Neuronal stem cell (in vitro differentiated cells): ENCODE data around the gene HCAR3. TPM values are rescaled to one million over a fixed set of nuclear protein-coding genes. Genes with fewer than 3 reads are reported as not detected.
"Not testable (repeated sequence)": the region's sequence is repeated elsewhere in the genome, so short reads cannot be mapped to it uniquely, and the experiment has no call there.

Experiments used
- DNase-seq: peaks from one replicate; pipeline ENCODE4 v3.0.0-alpha.2; 2013; ENCODE audit warnings: low spot score
- H2AFZ ChIP-seq: one replicate; pipeline ENCODE4 v1.6.1; 2013; ENCODE audit warnings: mild to moderate bottlenecking, low read length, inconsistent platforms
- H2AK5ac ChIP-seq: 2 replicates; pipeline ENCODE4 v1.6.1; 2013; ENCODE audit warnings: low read depth, mild to moderate bottlenecking, inconsistent platforms, low read length, moderate library complexity, mixed read lengths
- H2BK120ac ChIP-seq: 2 replicates; pipeline ENCODE4 v1.6.1; 2013; ENCODE audit warnings: low read depth, mild to moderate bottlenecking, inconsistent platforms, low read length, moderate library complexity, mixed read lengths
- H2BK12ac ChIP-seq: one replicate; pipeline ENCODE4 v1.6.1; 2013; ENCODE audit warnings: low read length, inconsistent platforms
- H2BK15ac ChIP-seq: 2 replicates; pipeline ENCODE4 v1.6.1; 2013; ENCODE audit warnings: mild to moderate bottlenecking, low read length, inconsistent platforms, mixed read lengths
- H2BK5ac ChIP-seq: one replicate; pipeline ENCODE4 v1.6.1; 2013; ENCODE audit warnings: inconsistent platforms, mild to moderate bottlenecking, low read length, moderate library complexity
- H3K14ac ChIP-seq: one replicate; pipeline ENCODE4 v1.6.1; 2013; ENCODE audit warnings: low read length, inconsistent platforms
- H3K18ac ChIP-seq: 2 replicates; pipeline ENCODE4 v1.6.1; 2013; ENCODE audit warnings: low read length, inconsistent platforms
- H3K23ac ChIP-seq: 2 replicates; pipeline ENCODE4 v1.6.1; 2013; ENCODE audit warnings: low read depth, mild to moderate bottlenecking, mixed read lengths, low read length, inconsistent platforms; ENCODE audit not compliant: poor library complexity
- H3K27ac ChIP-seq: replicated peaks from 3 replicates; pipeline ENCODE4 v1.5.1; 2013; ENCODE audit warnings: low read length, inconsistent platforms
- H3K27me3 ChIP-seq, 3 experiments: 2 replicates each; pipeline ENCODE4 v1.6.1; 2013; ENCODE audit warnings: low read length in 3 of 3, mild to moderate bottlenecking in 2 of 3, inconsistent platforms in 1 of 3, low read depth in 1 of 3, mixed read lengths in 1 of 3, moderate library complexity in 1 of 3; ENCODE audit not compliant: control insufficient read depth in 3 of 3, insufficient read depth in 3 of 3
- H3K36me3 ChIP-seq, 2 donors: replicated peaks in 1 of 2; 2 replicates each; pipeline ENCODE4 v1.6.1; 2013; ENCODE audit warnings: low read length in 2 of 2; ENCODE audit not compliant: control insufficient read depth in 2 of 2, insufficient read depth in 2 of 2
- H3K4ac ChIP-seq: 2 replicates; pipeline ENCODE4 v1.6.1; 2013; ENCODE audit warnings: inconsistent platforms, mild to moderate bottlenecking, low read length, moderate library complexity
- H3K4me1 ChIP-seq, 2 donors: 1 replicate in 1 of 2; 2 replicates in 1 of 2; pipeline ENCODE4 v1.6.1; 2013; ENCODE audit warnings: low read length in 2 of 2, low read depth in 1 of 2; ENCODE audit not compliant: control insufficient read depth in 2 of 2, insufficient read depth in 1 of 2
- H3K4me2 ChIP-seq: one replicate; pipeline ENCODE4 v1.6.1; 2013; ENCODE audit warnings: mild to moderate bottlenecking, low read length, inconsistent platforms; ENCODE audit not compliant: insufficient read depth, poor library complexity, severe bottlenecking
- H3K4me3 ChIP-seq, 2 donors: 2 replicates each; pipeline ENCODE4 v1.5.1; 2013; ENCODE audit warnings: low read length in 2 of 2, mild to moderate bottlenecking in 2 of 2, inconsistent platforms in 1 of 2, moderate library complexity in 1 of 2
- H3K79me1 ChIP-seq: one replicate; pipeline ENCODE4 v1.6.1; 2013; ENCODE audit warnings: low read depth, mild to moderate bottlenecking, inconsistent platforms, low read length, moderate library complexity
- H3K9ac ChIP-seq: one replicate; pipeline ENCODE4 v1.6.1; 2013; ENCODE audit warnings: mild to moderate bottlenecking, low read depth, low read length, inconsistent platforms; ENCODE audit not compliant: poor library complexity
- H3K9me3 ChIP-seq, 2 donors: replicated peaks in 1 of 2; 2 replicates each; pipeline versions ENCODE3 to v1.6.1; 2013; ENCODE audit warnings: low read length in 2 of 2, mild to moderate bottlenecking in 2 of 2, inconsistent platforms in 1 of 2, low read depth in 1 of 2, mixed read lengths in 1 of 2, moderate library complexity in 1 of 2; ENCODE audit not compliant: control insufficient read depth in 2 of 2, insufficient read depth in 1 of 2
- H4K8ac ChIP-seq: one replicate; pipeline ENCODE4 v1.6.1; 2013; ENCODE audit warnings: low read depth, mild to moderate bottlenecking, inconsistent platforms, low read length, moderate library complexity
- H4K91ac ChIP-seq: one replicate; pipeline ENCODE4 v1.6.1; 2013; ENCODE audit warnings: low read length, low read depth, mild to moderate bottlenecking, inconsistent platforms; ENCODE audit not compliant: poor library complexity
- WGBS, 2 donors: extraction: QIAGEN DNeasy Blood & Tissue Kit; methylation state at CpG; one replicate each; pipeline ENCODE4 v1.1.7; 2013; ENCODE audit warnings: missing lambda C conversion rate in 2 of 2, mixed read lengths in 1 of 2; ENCODE audit not compliant: insufficient read length in 2 of 2, insufficient replicate concordance in 1 of 2; ENCODE audit errors: extremely low coverage in 2 of 2; 5-methylcytosine and 5-hydroxymethylcytosine counted together
- polyA plus RNA-seq, 2 experiments: library from polyadenylated mRNA; stranded (reverse); fragments of 200-250 nt; gene quantifications; one replicate each; pipeline ENCODE4 v1.2.3, GENCODE V29; 2013

HCAR3 gene
- not detected for polyA plus RNA-seq (2013, experiment 1 of 2)
- polyA plus RNA-seq (2013, experiment 2 of 2), result 0.01 TPM

- H2BK15ac ChIP-seq, DNase-seq, H3K36me3 ChIP-seq, H2BK12ac ChIP-seq, H3K79me1 ChIP-seq, H3K14ac ChIP-seq, H3K27me3 ChIP-seq, H3K4me1 ChIP-seq, H4K8ac ChIP-seq, H3K4me3 ChIP-seq, H2AFZ ChIP-seq, H3K4me2 ChIP-seq, H3K18ac ChIP-seq, H3K27ac ChIP-seq, H3K23ac ChIP-seq, H2BK5ac ChIP-seq, H3K9me3 ChIP-seq, H4K91ac ChIP-seq, H3K4ac ChIP-seq, H2BK120ac ChIP-seq: not testable (repeated sequence)
- H3K9ac ChIP-seq, result peak within 1 kb of the TSS; percentile 12
- no CpG with 5 or more reads among the region's 10 CpGs for WGBS, 2 donors
- peak within 1 kb of the TSS; percentile 46 for H2AK5ac ChIP-seq
Observed at GRCh38 chr12:122716658-122717057, at the start of gene HCAR3. HCAR3 (minus strand) TSS chr12:122716811; CDS start chr12:122716737, 74 bp downstream.

DNA sequence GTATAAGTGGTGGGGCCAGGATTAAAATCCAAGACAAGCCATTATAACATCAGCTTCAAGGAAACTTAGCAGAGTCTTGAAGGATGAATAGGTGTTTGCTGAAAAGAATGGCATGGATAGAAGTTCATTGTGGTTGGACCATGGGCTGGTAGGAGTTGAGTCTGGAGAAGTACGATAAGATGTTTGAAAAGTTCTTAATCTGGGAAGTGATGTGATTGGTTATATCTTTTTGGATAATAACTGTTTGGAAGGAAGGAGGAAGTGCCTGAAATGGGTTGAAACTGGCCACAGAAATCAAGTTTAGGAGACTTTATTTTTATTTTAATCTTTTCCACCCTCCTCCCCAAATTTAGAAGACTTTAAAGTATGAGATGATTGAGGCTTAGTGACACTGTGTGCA is 41.0 kb upstream of the HCAR3 start:
- DNase-seq, result no peak
- no peaks in the 10 kb centered on the region for H3K9me3 ChIP-seq
- no peak overlapping the region for H2BK15ac ChIP-seq
- H2BK12ac ChIP-seq, result no peak overlapping the region
- peaks cover 7 to 9% of the 10 kb centered on the region in 2 donors for H3K4me1 ChIP-seq
- H3K23ac ChIP-seq, result no peak overlapping the region
- no CpG with 5 or more reads among the region's 1 CpG for WGBS, 2 donors
- no peak overlapping the region for H4K91ac ChIP-seq
- H3K79me1 ChIP-seq, result peaks cover 5% of the 10 kb centered on the region
- no peak overlapping the region for H3K18ac ChIP-seq
- H3K4me2 ChIP-seq, result no peak overlapping the region
- H2AK5ac ChIP-seq, result no peak overlapping the region
- no peak overlapping the region for H2BK5ac ChIP-seq
- H3K4me3 ChIP-seq, result no peak overlapping the region
- no peak overlapping the region for H4K8ac ChIP-seq
- no peak overlapping the region for H3K4ac ChIP-seq
- peaks cover 23 to 85% of the 10 kb centered on the region in 2 donors for H3K36me3 ChIP-seq
- H3K27ac ChIP-seq, result no peak overlapping the region
- H2BK120ac ChIP-seq, result no peak overlapping the region
- no peak overlapping the region for H2AFZ ChIP-seq
- H3K27me3 ChIP-seq, result no peaks in the 10 kb centered on the region
- no peak overlapping the region for H3K14ac ChIP-seq
- H3K9ac ChIP-seq, result no peak overlapping the region

- Histone ChIP-seq H3K9ac (no peak overlapping the region), H4K8ac (no peak overlapping the region), H3K9me3 (no peaks in the 10 kb centered on the region), H3K79me1 (peaks cover 5% of the 10 kb centered on the region), H4K91ac (no peak overlapping the region), H3K4ac (no peak overlapping the region), H3K4me2 (no peak overlapping the region), H3K4me3 (no peak overlapping the region), H3K14ac (no peak overlapping the region), H2BK120ac (no peak overlapping the region), H2AFZ (no peak overlapping the region), H2BK5ac (no peak overlapping the region), H2AK5ac (no peak overlapping the region), H2BK15ac (no peak overlapping the region), H2BK12ac (no peak overlapping the region), H3K36me3 (peaks cover 19 to 61% of the 10 kb centered on the region in 2 donors), H3K27ac (no peak overlapping the region), H3K18ac (no peak overlapping the region), H3K27me3 (no peaks in the 10 kb centered on the region), H3K4me1 (peaks cover 7 to 12% of the 10 kb centered on the region in 2 donors), H3K23ac (no peak overlapping the region)
- no CpG with 5 or more reads among the region's 1 CpG for WGBS, 2 donors
- no peak for DNase-seq
Observed at GRCh38 chr12:122754790-122755189, 38.2 kb upstream of the HCAR3 start.

DNA sequence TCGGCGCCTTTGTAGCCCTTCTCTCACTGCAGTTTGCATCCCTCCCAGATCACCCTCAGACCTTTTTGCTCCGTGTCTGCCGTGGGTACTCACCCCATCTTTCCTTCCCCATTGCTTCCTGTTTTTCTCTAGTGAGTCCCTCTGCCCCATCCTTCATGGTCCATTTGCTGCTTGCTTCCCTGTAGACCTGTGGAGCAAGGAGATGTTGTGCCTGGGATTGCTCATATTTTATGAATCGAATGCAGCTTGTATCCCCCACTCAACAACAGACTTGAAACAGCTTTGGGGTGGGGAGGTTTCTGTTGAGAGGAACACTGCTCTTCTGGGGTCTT is 36.7 kb upstream of the HCAR3 start:
- no peak overlapping the region for H2BK120ac ChIP-seq
- H2BK15ac ChIP-seq, result no peak overlapping the region
- H3K9ac ChIP-seq, result peak overlapping the region; percentile 92
- H2AFZ ChIP-seq, result peak overlapping the region; percentile 92
- H3K4ac ChIP-seq, result no peak overlapping the region
- no peak overlapping the region for H4K8ac ChIP-seq
- peak overlapping the region; percentile 96 for H3K18ac ChIP-seq
- no peaks in the 10 kb centered on the region for H3K9me3 ChIP-seq
- H3K4me1 ChIP-seq, result peaks cover 7 to 12% of the 10 kb centered on the region in 2 donors
- peak overlapping the region; percentile 72 for H2BK5ac ChIP-seq
- no peak for DNase-seq
- no peak overlapping the region for H2BK12ac ChIP-seq
- WGBS, 2 donors, result no CpG with 5 or more reads among the region's 5 CpGs
- peaks cover 5% of the 10 kb centered on the region for H3K79me1 ChIP-seq
- H2AK5ac ChIP-seq, result no peak overlapping the region
- H3K36me3 ChIP-seq, result peaks cover 16 to 46% of the 10 kb centered on the region in 2 donors
- no peak overlapping the region for H4K91ac ChIP-seq
- H3K14ac ChIP-seq, result no peak overlapping the region
- no peak overlapping the region for H3K27ac ChIP-seq
- peak overlapping the region; percentile 84 for H3K4me3 ChIP-seq
- no peak overlapping the region for H3K23ac ChIP-seq
- H3K27me3 ChIP-seq, result no peaks in the 10 kb centered on the region
- peak overlapping the region; percentile 74 for H3K4me2 ChIP-seq
